Globus pallidus (tissue), 1 donor: ENCODE measurements around the gene MUC5B.

Experiments used
- DNase-seq: peaks from one replicate; pipeline ENCODE4 v3.0.0-alpha.2; 2015; ENCODE audit warnings: low spot score

Gene MUC5B

DNA sequence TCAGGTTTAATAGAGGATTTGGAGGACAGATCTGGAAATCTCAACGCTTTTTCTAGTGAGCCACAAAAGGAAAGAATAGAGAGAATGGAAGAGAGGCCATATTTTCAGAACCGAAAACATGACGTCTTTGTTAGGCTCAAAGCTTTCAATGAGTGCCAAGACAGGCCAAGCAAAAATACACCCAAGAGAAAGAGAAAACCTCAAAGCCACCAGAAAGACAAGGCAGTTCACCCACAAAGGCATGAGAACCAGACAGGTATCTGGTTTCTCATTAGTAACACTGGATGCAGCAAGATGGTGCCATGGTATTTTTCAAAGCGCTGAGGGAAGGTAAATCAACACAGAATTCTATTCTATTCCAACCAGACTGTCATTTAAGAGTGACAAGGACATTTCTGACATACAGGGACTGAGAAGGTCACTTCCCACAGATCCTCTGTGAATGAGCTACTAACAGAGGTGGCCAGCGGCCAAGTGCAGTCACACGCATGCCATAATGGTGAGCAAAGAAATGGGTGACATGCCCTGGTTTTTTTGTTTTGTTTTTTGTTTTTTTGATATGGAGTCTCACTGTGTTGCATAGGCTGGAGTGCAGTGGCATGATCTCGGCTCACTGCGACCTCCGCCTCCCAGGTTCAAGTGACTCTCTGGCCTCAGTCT is 44.7 kb downstream of the MUC5B start:
- peak; percentile 37 for DNase-seq

DNA sequence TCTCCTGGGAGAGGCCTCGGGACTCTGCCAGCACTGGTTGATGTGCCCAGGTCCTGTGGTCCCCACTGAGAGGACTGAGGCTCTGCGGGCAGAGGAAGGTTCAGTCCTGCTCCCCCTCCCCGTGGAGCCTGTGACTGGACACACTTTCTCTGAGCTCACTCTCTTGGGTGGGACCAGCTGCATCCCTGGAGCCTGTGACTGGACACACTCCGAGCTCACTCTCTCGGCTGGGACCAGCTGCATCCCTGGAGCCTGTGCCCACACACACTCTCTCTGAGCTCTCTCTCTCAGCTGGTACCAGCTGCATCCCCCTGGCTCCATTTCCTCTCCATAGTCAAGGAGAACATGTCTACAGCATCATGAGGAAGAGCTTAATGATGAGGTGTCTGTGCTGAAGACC is 47.1 kb downstream of the MUC5B start:
- no peak for DNase-seq

DNA sequence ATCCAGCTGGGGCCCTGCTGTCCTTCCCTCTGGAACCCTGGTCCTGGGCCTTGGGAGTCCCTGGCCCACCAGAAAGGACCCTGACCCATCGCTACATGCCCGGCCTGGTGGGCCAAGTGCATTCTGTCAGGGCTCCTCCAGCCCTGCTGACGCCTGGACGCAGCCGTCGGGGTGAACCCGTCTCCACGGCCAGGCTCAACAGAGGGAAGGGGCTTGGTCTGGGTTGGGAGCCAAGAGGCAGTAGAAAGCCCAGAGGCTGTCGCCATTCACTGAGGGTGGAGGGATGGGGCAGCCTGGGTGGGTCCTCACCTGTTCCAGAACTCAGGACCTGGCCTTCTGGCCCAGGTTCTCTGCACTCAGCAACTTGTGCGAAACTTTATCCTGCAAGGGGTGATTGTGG is 47.6 kb downstream of the MUC5B start:
- DNase-seq = no peak

DNA sequence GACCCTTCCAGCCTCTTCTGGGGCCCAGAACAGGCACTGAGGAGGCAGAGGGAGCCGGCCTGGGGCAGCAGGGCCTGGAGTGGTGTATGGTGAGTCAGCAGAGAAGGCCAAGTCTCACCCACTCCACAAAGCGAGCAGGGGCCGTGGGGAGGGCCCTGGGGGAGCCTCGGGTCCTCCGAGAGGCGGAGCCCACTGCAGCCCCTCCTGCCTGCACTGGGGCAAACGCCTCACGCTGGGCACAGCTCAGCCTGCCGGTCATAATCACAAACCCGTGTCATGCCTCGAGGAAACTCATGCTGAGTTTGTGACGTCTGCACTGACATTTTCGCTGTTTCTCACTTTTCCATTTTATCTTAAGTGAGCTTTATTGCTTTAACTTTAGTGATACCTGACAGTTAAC is 48.1 kb downstream of the MUC5B start:
- DNase-seq = no peak

DNA sequence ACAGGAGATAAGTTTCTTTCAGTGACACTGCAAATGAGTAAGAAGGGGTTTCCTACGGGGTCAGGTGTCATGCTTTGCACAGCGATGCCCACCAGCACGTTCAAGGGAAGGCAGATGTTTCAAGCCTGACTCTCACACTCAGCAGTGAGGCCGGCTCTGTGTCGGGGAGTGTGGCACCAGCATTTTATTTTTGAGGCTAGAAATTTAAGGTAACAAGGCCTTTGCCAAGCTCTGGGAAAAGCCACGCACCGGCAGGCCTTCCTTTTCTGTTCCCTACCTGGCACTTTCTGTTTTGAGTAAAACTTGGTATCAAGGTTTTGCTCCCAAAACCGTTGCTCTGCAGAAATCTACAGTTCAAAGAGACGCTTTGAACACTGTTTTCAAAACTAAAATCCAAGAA is 48.5 kb downstream of the MUC5B start:
- no peak for DNase-seq

DNA sequence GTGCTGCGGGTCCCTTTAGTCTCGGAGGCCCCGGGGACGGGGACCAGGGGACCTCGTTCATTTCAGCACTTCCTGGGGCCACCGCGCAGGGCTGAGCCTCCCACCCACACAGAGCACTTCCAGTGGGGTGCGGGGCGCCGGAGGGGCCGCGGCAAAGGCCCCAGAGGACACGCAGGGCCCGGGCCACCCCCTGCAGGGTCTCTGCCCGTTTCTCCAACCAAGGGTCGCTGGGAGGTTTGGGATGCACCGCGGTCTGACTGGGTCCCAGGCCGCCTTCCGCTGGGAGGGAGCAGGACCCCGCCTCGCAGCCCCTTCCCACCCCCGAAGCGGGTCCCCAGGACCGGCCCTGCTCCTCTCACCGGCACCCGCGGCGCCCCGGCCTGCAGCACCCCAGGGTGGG is 49.1 kb downstream of the MUC5B start:
- DNase-seq = no peak

DNA sequence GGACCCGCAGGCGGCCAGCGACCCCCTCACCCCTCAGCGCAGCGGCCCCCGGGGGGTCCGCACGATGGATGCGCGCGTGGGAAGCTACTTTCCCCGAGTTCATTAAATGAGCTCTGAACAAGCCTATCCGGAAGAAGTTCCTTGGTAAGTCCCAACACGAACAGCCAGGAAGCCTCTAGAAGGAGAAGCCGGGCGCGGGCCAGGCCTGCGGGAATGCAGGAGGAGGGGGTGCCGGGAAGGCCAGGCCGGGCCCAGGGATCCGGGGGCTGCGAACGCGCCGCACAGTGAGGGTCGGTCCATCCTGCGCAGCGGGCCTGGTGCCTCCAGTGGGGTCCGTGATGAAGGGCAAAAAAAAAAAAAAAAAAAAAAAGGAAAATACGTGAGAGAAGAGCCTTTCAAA is 49.7 kb downstream of the MUC5B start:
- no peak for DNase-seq

DNA sequence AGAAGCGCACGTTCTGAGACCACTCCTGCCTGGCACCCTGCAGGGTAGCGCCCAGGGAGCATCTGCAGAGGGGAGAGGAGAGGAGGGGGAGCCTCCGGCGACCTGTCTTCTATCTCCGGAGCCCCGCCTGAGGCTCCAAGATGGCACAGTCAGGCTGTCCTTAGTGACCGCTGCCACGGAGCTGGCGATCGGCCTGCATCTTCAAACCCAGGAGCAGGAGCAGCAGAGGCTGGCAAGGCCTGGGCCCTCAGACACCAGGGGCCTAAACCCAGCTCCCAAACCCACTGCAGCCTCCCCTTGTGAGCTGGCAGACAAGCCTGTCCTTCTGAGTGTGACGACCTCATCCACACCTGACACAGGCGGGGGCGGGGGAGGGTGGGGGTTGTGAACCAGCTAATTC is 51.6 kb downstream of the MUC5B start:
- DNase-seq = no peak

DNA sequence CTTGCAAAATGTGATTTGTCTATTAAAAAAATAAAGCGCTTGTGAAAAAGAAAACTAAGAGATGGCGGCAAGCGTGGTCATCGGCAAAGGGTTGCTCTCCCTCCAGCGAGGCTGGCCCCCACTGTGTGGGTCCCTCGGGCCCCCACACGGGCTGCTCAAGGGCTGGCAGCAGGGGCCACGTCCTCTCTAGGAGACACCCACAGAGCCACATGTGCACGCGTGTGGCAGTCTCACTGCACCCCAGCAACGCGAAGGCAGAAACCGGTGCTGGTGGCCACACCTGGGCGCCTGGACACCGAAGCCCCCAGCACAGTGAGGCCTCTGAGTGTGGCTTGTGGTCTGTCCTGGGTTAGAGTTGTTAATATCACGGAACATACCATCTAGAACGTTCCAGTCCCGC is 52.2 kb downstream of the MUC5B start:
- no peak for DNase-seq

DNA sequence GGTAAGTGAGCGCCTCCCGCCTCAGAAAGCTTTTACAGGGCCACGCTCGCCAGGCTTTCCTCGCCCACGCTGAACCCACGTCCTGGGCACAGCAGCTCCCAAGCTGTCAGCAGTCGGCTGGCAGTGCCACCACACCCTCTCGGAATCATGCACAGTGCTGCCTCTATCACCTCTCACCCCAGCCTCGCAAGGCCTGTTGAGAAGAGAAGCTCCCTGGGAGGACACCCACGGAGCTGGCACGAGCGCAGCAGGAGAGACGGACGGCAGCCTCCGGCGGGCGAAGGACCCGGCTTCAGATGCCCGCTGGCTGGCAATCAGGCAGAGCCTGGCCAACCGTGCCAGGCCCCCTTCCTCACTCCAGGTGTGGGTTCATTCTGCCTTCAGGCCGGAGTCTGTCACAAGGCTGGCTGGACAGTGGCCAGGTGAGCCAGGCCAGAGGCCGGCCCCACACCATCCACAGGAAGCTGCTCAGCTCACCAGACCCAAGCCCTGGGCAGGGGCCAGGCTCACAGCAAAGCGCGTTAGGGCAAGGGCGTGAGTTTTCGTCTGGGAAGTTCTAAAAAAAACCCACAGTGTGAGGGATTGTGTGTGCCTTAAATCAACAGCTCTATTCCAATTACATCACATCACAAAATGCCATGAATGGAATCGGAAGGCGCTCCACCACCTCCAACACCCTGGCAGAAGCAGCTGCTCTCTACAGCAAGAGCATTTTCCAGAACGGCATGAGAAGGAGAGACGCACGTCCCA is 53.4 kb downstream of the MUC5B start:
- no peak for DNase-seq

DNA sequence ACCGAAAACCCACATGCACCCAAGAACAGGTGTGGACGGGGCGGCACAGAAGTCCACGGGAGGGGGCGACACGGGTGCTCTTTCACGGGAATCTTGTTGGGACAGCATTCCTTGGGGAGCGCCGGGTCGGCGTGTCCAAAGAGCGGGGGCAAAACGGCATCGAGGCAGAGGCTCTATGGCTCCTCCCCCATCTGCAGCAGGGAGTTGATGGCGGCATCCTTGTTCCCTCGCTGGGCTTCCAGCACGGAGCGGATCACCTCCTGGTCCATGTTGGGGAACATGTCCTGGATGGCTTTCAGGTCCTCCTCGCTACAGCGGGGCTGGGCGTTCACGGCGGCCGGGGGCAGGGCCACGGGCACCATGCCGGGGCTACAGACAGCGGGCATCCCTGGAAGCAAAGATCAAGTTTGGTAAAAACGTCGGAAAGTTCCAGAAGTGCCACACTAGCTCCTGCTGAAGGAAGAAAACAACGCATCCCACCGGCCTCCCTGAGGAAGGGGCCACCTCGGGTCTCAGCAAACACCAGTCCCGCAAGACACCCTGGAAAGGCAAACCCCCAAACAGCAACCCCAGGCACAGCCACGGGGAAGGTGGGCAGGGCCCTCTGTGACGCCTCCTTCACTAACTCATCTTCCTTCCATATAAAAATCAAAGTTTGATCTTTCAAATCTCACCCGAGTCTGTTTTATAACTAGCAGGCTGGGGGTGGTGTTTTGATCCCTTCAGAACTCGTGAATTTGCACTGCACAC is 54.2 kb downstream of the MUC5B start:
- no peak for DNase-seq

DNA sequence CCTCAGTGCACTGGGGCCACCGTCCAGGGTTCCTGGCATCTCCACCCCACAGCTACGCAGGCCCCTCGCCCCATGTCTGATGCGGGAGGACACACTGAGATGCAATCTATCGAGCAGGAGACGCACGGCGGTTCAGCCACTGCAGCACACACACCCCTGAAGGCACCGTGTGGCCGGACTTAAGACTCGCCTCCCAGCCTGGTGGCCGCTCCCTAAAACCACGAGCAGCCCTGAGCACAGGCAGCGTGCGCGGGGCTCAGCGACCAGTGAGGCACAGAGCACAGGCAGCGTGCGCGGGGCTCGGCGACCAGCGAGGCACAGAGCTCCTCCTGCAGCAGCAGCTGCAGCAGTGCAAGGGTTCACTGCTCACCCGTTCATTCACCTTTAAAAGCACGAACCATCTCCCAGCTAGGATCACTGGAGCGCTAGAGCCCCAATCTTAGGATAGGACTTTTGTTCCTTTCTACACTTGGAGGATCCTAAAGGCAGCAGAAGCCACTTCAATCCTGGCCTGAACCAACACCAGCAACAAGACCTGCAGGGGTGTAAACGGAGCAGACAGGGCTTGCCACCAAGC is 55.2 kb downstream of the MUC5B start:
- DNase-seq = no peak

DNA sequence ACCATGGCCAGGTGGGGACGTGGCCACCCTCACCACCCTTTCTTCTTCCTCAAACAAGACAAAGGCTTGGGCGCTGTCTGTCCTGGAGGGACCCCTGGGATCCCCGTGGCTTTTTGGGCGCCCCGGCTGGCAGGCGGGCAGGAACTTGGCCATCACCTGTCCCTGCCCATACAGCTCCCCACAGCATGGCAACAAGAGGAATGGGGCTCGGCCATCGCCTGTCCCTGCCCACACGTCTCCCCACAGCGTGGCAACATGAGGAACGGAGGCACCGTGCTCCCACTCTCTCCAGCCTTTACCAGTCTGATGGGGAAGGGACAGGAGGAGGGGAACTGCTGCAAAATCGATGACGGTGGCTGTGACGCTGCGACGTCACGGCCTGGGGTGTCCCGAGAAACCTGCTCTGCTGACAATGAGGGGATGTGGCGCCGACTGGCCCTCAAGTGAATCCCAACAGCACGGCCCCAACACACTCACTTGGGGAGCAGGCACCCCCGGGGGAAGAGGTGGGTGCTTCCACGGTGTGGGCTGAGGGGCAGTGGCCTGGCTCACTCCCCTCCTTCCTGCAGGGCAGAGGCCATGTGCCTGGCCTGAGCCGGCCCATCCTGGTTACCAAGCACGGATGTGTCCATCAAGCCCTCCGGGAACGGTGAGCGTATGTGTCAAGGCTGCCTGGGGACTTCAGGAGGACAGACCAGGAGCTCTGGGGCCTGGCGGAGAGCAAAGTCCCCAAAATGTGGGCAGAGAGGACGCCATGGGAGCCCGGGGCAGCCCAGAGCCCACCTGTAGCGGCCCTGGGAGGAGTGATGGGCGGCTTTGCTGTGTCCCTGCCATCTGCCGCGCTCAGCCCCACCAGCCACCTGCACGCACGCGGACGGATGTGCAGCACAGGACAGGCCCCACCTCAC is 56.2 kb downstream of the MUC5B start:
- no peak for DNase-seq

DNA sequence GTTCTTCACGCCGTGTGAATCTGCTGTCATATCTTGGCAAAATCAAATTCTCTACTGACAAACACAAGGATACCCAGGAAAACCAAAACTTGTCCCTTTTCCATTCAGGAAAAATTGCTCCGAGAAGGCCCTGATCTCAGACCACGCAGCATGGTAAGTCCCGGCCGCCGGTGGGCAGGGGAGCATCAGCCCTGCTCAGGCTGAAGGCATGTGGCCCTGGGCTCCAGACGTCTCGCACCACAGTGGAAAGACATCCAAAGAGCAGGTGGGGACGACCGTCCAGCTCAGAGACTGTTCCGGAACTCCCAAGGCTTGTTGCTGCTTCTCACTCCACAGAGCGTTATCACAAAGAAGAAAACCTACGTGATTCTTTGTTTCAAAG is 56.8 kb downstream of the MUC5B start:
- DNase-seq = no peak

DNA sequence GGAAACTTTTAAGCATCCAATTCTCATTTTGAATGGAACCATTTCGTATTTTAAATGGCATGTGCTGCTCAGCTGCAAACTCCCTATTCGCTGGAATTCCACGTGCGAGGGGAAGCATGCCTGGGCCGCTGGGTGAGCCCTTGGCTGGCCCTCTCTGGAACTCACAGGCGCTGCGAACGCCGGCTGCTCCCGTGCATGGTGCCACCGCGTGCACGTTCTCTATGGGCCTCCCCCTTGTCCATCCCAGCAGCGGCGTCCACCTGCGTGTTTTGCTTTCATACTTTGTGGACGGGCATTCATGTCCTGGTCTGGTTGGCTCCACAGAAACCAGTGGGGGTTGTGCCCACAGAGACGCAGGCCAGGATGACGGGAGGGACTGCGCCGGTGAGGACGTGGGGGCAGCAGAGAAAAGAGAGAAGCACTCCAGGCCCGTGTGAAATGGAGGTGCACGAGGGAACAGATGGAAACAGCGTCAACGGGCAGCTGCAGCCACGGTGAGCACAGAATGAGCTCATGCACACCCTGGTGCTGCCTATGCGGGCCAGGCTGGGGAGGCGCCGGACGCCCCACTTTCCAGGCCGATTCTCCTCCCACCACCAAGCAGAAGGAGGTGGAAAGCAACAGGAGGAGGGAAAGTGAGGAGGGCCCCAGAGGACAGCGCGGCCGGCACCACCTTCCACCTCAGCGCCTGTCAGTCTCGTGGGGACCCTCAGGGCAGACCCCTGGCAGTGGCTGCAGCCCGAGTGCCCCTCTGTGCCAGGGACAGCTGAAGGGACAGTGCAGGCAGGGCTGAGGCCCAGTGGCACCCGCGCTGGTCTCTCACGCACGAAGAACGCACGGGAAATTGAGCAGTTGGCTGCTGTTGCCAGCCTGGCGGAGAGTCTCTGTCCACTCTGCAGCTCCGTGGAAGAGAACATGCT is 57.5 kb downstream of the MUC5B start:
- DNase-seq = no peak

DNA sequence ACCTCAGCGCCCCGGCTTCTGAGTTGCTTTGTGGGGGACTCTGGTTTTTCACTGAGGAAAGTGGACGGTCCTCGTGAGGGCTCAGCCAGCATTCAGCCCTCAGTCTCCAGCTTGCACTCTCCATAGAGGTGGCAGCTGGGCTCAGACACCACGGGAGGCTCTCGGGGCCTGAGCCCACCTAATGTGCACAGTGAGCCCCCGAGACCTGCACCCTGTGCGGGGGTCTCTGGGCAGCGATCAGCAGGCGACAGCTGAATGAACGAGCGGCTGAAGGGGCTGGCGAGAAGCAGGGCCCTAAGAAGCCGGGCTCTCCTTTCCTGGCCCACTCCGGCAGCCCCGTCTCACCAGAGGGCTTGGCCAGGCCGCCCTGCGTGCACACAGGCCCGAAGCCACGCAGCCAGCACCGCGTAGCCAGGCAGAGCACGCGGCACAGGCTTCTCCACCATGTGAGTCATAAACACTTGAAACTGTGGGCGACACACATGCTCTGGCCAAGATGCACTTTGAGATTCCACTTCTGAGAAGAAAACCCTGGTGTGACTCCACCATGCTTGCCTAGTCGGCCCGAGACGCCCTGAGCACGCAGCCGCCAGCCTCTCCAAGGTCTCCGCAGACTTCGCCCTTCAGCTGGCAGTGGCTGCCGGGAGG is 58.6 kb downstream of the MUC5B start:
- no peak for DNase-seq

DNA sequence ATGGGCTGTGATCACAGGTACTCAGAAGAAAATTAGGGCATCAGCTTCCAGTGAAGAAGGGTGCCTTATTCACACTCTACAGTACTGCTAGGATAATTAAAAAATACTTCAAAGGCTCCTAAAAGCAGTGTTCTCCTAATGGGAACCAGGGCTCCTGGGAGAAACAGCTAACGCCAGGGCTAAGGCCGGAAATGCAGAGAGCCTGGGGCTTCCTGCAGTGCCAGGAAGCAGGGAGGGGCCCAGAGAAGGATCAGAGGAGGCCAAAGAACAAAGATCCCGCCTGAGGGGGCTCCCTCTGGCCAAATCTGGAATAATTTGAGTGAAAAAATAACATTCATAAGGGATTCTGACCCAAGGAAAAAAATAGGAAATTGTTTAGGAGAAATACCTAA is 59.1 kb downstream of the MUC5B start:
- DNase-seq = no peak

DNA sequence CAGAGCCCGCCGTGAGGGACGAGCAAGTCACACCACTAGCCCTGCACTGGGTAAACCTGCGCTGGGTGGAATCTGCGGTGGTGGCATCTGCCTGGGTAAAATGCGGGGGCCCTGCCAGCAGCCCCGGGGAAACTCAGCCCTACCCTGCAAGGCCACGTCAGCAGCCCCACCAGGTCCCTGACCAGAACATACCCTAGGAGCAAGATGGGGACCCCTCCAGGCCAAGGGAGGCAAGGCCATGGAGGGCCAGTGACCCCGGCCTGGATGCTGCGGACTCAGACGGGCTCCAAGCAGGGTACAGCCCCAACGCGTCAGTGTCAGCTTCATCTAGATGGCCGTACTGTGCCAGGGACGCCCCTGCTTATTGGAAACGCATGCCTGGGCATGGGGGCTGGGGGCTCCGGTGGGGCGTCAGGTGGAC is 60.2 kb downstream of the MUC5B start:
- no peak for DNase-seq

DNA sequence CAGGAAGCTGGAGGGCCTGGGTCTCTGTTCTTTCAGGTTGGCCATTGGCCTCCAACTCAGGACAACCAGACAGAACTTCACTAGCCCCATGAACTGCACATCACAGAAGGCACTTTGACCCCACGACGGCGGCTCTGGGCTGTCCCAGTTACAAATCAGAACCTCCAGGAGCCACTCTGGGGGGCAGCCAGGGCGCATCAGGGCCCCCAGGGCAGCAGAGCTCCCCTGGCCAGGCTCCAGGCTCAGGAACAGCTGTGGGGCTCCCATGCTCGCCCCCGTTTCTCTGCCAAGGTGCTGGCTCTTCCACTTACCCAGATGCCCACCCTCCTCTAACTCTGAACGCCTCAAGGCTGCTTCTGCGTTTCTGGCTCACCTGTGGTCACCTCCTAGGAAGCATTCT is 61.0 kb downstream of the MUC5B start:
- DNase-seq = no peak

DNA sequence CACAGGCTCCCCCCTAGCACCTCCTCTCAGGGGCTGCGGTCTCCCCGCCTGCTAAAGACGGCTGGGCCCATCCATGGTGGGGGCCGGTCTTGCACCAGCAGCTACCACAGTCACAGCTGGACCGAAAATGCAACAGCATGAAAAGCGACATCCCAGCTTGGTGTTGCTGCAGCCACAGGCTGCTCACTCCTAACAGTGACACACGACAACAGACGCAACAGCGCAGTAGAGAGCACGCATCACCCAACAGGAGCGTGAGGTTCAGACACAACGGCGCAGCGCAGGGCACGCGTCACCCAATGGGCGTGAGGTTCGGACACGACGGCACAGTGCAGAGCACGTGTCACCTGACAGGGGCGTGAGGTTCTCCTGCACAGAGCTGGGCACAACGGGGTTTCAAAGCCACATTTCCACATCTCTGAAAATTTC is 62.5 kb downstream of the MUC5B start:
- DNase-seq = no peak
